Right atrium auricular region (tissue), 2 donors: ENCODE data around the gene EPB41L5. TPM values are rescaled to one million over a fixed set of nuclear protein-coding genes. Genes with fewer than 3 reads are reported as not detected.
"Not testable (repeated sequence)": the region's sequence is repeated elsewhere in the genome, so short reads cannot be mapped to it uniquely, and the experiment has no call there.

ENCODE experiments used
- DNase-seq: peaks from one replicate; pipeline ENCODE4 v3.0.0-alpha.2; 2019; ENCODE audit warnings: low spot score
- H3K27ac ChIP-seq, 2 donors: fragments of 200-600 bp; sonication (generic); 1 replicate in 1 of 2; 2 replicates in 1 of 2; pipeline ENCODE4 v1.5.1; 2016 to 2019
- H3K27me3 ChIP-seq, 2 donors: fragments of 200-600 bp; sonication (generic); one replicate each; pipeline versions ENCODE4 v1.5.1 to v1.6.0; 2017 to 2019
- H3K36me3 ChIP-seq: fragments of 200-600 bp; sonication (generic); one replicate; pipeline ENCODE4 v1.5.1; 2016
- H3K4me1 ChIP-seq, 2 donors: fragments of 200-600 bp; sonication (generic); one replicate each; pipeline versions ENCODE4 v1.5.1 to v1.6.0; 2017 to 2019
- H3K4me3 ChIP-seq, 2 donors: fragments of 200-600 bp; sonication (generic); 1 replicate in 1 of 2; 2 replicates in 1 of 2; pipeline ENCODE4 v1.5.1; 2017 to 2019; ENCODE audit warnings: mild to moderate bottlenecking in 1 of 2, moderate library complexity in 1 of 2
- H3K9me3 ChIP-seq, 2 donors: fragments of 200-600 bp; sonication (generic); one replicate each; pipeline ENCODE4 v1.5.1; 2019
- total RNA-seq, 2 donors: library from RNA; depleted of rRNA; stranded (reverse); fragments of >200 nt; gene quantifications; one replicate each; pipeline ENCODE4 v1.1.0, GENCODE V29; 2016
- TF ChIP-seq, protein P1 (sequence below), 2 donors: fragments of 200-600 bp; sonication (generic); IDR thresholded peaks; one replicate each; pipeline ENCODE4 v1.5.1; 2019; ENCODE audit warnings: antibody characterized with exemption in 2 of 2

Gene EPB41L5
- 10 to 100 TPM in 1 of 2 donors, 1 to 10 TPM in 1; 7.9 to 15.4 TPM for total RNA-seq

GRCh38 chr2:120012771-120013596, at the start of gene EPB41L5:
Gene EPB41L5 (plus strand): TSS chr2:120013077. CDS start chr2:120019085, 6,008 bp downstream.
- no peaks in the 10 kb centered on the region for H3K36me3 ChIP-seq
- H3K9me3 ChIP-seq: no peaks in the 10 kb centered on the region
- peak within 1 kb of the TSS; percentile 88 to 89 for H3K27ac ChIP-seq
- TF ChIP-seq, protein P1, sequence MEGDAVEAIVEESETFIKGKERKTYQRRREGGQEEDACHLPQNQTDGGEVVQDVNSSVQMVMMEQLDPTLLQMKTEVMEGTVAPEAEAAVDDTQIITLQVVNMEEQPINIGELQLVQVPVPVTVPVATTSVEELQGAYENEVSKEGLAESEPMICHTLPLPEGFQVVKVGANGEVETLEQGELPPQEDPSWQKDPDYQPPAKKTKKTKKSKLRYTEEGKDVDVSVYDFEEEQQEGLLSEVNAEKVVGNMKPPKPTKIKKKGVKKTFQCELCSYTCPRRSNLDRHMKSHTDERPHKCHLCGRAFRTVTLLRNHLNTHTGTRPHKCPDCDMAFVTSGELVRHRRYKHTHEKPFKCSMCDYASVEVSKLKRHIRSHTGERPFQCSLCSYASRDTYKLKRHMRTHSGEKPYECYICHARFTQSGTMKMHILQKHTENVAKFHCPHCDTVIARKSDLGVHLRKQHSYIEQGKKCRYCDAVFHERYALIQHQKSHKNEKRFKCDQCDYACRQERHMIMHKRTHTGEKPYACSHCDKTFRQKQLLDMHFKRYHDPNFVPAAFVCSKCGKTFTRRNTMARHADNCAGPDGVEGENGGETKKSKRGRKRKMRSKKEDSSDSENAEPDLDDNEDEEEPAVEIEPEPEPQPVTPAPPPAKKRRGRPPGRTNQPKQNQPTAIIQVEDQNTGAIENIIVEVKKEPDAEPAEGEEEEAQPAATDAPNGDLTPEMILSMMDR (IDR thresholded peaks at IDR 0.05): peak in 1 of 2 donors; percentile 21
- H3K27me3 ChIP-seq: no peaks in the 10 kb centered on the region
- DNase-seq: peak; percentile 89
- H3K4me3 ChIP-seq: peak within 1 kb of the TSS; percentile 76 to 98
- peaks cover 0 to 17% of the 10 kb centered on the region in 2 donors for H3K4me1 ChIP-seq

DNA sequence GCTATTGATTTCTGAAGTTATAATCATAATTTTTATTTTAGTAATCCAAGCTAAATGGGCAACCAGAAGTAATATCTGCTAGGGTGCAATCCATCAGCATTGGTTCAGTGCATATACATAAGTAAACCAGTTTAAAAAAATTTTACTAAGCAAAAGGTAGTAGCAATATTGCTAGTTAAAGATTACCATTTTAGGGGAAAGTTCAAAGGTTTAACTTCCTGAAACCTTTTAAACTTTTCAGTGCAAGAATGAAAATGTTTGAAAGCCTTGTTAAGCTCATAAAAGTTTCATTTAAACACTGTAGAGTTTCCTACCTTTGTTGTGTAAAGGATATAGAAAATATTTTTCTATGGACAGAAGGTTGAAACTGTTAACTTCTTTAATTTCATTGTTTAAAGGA, 31.0 kb upstream of the EPB41L5 start:
- no peaks in the 10 kb centered on the region for H3K9me3 ChIP-seq
- no peaks in the 10 kb centered on the region for H3K36me3 ChIP-seq
- DNase-seq: no peak
- no peak overlapping the region for H3K27ac ChIP-seq
- no peaks in the 10 kb centered on the region for H3K27me3 ChIP-seq
- TF ChIP-seq, protein P1 (IDR thresholded peaks at IDR 0.05): no peak
- H3K4me1 ChIP-seq: no peaks in the 10 kb centered on the region
- no peak overlapping the region for H3K4me3 ChIP-seq

DNA sequence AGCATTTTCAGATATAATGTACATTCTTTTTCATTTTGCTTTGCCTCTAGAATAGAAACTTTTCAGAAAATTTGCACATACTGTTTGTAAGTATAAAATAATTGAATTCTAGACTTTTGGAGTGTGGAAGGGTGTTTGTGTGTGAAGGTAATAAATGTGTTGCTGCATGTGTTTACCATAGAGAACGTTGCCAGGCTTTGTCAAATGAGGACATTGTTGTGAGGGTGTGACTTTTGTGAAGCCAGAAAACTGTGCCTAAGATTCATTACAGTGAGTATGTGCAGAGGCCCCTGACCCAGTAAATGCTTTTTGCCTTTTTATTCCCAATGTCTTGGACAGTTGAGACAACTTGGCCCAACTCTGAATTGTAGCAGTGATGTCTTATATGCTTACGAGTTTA, 30.4 kb upstream of the EPB41L5 start:
- Histone ChIP-seq H3K9me3 (no peaks in the 10 kb centered on the region), H3K27ac (no peak overlapping the region), H3K4me3 (no peak overlapping the region), H3K27me3 (no peaks in the 10 kb centered on the region), H3K4me1 (no peaks in the 10 kb centered on the region), H3K36me3 (no peaks in the 10 kb centered on the region)
- DNase-seq: no peak
- TF ChIP-seq, protein P1 (IDR thresholded peaks at IDR 0.05): no peak

- H3K4me1 ChIP-seq: no peaks in the 10 kb centered on the region
- H3K9me3 ChIP-seq: no peaks in the 10 kb centered on the region
- H3K27me3 ChIP-seq: no peaks in the 10 kb centered on the region
- H3K27ac ChIP-seq: no peak overlapping the region
- H3K4me3 ChIP-seq: no peak overlapping the region
- H3K36me3 ChIP-seq: no peaks in the 10 kb centered on the region
- no peak for DNase-seq
- TF ChIP-seq, protein P1 (IDR thresholded peaks at IDR 0.05): no peak
These were observed 29.8 kb upstream of the EPB41L5 start for GRCh38 chr2:119983108-119983507.

- H3K36me3 ChIP-seq: no peaks in the 10 kb centered on the region
- no peak for DNase-seq
- no peaks in the 10 kb centered on the region for H3K4me1 ChIP-seq
- TF ChIP-seq, protein P1 (IDR thresholded peaks at IDR 0.05): no peak
- no peaks in the 10 kb centered on the region for H3K9me3 ChIP-seq
- H3K27ac ChIP-seq: no peak overlapping the region
- H3K4me3 ChIP-seq: no peak overlapping the region
- H3K27me3 ChIP-seq: no peaks in the 10 kb centered on the region
These were observed 16.7 kb upstream of the EPB41L5 start for GRCh38 chr2:119996148-119996547.

- not testable (repeated sequence) for H3K27me3 ChIP-seq, H3K27ac ChIP-seq, H3K36me3 ChIP-seq, DNase-seq, H3K9me3 ChIP-seq, H3K4me3 ChIP-seq, H3K4me1 ChIP-seq
These were observed 15.7 kb upstream of the EPB41L5 start for GRCh38 chr2:119996896-119997891.
